Upper lobe of left lung (tissue), 6 donors: Measurements from ENCODE around the gene HOXC11. TPM values are rescaled to one million over a fixed set of nuclear protein-coding genes. Genes with fewer than 3 reads are reported as not detected.

Experiments used
- ATAC-seq, 2 donors: fragments of 200-7000 bp; cut with Tn5 transposase; one replicate each; pipeline ENCODE4 v1.9.1; 2022; ENCODE audit warnings: mild to moderate bottlenecking in 2 of 2, moderate library complexity in 2 of 2; ENCODE audit not compliant: low FRiP score in 2 of 2
- DNase-seq, 2 donors: peaks; one replicate each; pipeline ENCODE4 v3.0.0-alpha.2; 2019 to 2020
- H3K27ac ChIP-seq, 4 donors: fragments of 200-600 bp; sonication (generic); one replicate each; pipeline ENCODE4 v1.5.1; 2016 to 2019
- H3K27me3 ChIP-seq, 4 donors: fragments of 200-600 bp; sonication (generic); one replicate each; pipeline ENCODE4 v1.5.1; 2017 to 2019
- H3K36me3 ChIP-seq, 4 donors: fragments of 200-600 bp; sonication (generic); one replicate each; pipeline ENCODE4 v1.5.1; 2016 to 2019
- H3K4me1 ChIP-seq, 4 donors: fragments of 200-600 bp; sonication (generic); one replicate each; pipeline ENCODE4 v1.5.1; 2018 to 2019
- H3K4me3 ChIP-seq, 4 donors: fragments of 200-600 bp; sonication (generic); one replicate each; pipeline ENCODE4 v1.5.1; 2017 to 2019; ENCODE audit warnings: mild to moderate bottlenecking in 2 of 4, moderate library complexity in 1 of 4
- H3K9me3 ChIP-seq, 4 donors: fragments of 200-600 bp; sonication (generic); one replicate each; pipeline ENCODE4 v1.5.1; 2018 to 2019
- EP300 ChIP-seq, 4 donors: sonication (generic); formaldehyde crosslinking; IDR thresholded peaks; one replicate each; pipeline ENCODE4 v1.5.1; 2017; ENCODE audit warnings: antibody characterized with exemption in 4 of 4, control low read depth in 2 of 4
- POLR2A ChIP-seq, 4 donors: fragments of 450-650 bp; IDR thresholded peaks; one replicate each; pipeline ENCODE4 v1.5.1; 2016 to 2017; ENCODE audit warnings: antibody characterized with exemption in 4 of 4, mild to moderate bottlenecking in 2 of 4
- POLR2AphosphoS5 ChIP-seq, 2 donors: sonication (generic); formaldehyde crosslinking; IDR thresholded peaks; one replicate each; pipeline ENCODE4 v1.5.1; 2017; ENCODE audit warnings: antibody characterized with exemption in 2 of 2
- WGBS, 2 donors: methylation state at CpG; one replicate each; pipeline ENCODE4 v1.1.5; 2017 to 2018; 5-methylcytosine and 5-hydroxymethylcytosine counted together
- total RNA-seq, 6 donors: library from RNA; depleted of rRNA in 4 of 6; stranded (reverse); fragments of >200 nt in 4 of 6; gene quantifications; one replicate each; pipeline versions ENCODE4 v1.1.0 to v1.2.1, GENCODE V29; 2016 to 2021
- TF ChIP-seq, protein P1 (sequence below), 6 experiments: fragments of 450-650 bp in 4 of 6; fragments of 200-600 bp in 2 of 6; sonication (generic) in 2 of 6; IDR thresholded peaks; one replicate each; pipeline ENCODE4 v1.5.1; 2016 to 2019; ENCODE audit warnings: antibody characterized with exemption in 6 of 6
- donor health status: DM: no; HTN: no; CAD: no; lungs with moderate emphysema.
- donor health status: DM: no; HTN: yes; CAD: no; lungs with severe emphysema.

The HOXC11 gene
- total RNA-seq, 6 donors from 2014 or later, result not detected

DNA sequence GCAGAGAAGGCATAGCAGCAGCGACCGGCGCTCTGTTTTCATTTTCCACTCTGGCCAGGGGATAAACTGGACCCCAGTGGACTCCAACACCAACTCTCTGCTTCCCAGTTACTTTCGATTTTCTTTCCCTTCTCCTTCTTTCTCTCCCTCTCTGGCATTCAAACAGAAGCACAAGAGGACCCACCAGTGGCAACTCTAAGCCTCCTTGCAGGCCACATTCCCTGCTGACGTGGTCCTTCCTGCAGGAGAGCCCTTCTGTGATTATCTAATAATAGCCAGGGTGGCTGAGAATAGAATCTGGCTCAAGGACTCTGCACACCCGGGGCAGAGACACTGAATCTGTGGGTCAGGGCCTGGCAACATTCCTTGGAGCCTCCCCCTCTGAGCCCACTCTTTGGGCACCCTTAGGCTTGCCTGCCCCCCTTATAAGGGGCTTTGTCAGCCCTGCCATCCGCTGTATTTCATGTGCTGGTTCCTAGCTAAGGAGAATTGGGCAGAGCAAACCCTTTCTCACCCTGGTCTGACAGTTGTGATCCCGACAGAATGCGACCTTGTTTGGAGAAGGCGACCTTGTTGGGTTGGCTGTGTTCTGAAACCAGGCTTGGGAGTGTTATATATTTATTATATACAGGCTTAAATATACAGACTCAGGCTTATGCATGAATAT, 47.1 kb downstream of the HOXC11 start:
- no peak for DNase-seq
- H3K27me3 ChIP-seq, result peaks cover 1 to 70% (median 38%) of the 10 kb centered on the region in 4 donors
- H3K27ac ChIP-seq, result no peak overlapping the region

DNA sequence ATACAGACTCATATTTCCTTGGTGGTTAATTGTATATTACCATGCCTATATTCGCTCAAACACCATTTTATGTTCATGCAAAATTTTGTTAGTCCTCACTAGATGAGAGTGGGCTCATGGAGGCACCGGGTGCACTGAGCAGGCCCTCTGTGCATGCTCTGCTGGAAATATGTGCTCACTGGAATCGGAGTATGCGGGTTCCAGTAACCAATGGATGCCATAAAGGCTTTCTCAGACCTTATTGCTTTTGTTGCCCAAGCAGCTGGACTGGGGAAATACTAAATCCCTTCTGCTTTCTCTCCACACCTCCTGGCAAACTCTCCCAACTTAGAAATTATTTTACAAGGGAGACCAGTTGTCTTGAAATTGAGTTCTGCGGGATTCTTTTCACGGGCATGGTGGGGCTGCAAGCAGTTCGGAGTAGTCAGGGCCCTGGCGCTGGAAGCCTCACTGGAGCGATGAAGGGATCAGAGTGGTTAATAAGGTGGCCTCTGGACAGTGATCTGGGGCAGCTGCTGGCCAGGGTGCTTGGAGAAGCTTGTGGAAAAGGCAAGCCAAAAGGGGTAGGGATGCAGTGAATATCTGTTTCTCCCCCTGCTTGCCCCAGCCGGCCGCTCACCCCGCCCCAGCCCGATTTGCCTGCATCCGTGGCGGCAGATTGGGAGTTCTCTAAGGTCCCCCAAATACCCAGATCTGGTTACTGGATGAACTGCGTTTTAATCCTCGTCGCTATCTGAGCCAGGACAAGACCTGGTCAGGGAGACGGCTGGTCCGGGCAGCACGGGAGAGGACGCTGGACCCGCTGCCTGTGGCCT, 47.9 kb downstream of the HOXC11 start:
- Histone ChIP-seq H3K4me1 (peaks cover 21 to 30% (median 27%) of the 10 kb centered on the region in 4 donors), H3K27ac (no peak overlapping the region), H3K9me3 (no peaks in the 10 kb centered on the region), H3K4me3 (no peak overlapping the region), H3K27me3 (peaks cover 0 to 67% (median 35%) of the 10 kb centered on the region in 4 donors), H3K36me3 (no peaks in the 10 kb centered on the region)
- TF ChIP-seq EP300 (IDR thresholded peaks at IDR 0.05), result no peak
- TF ChIP-seq, protein P1, sequence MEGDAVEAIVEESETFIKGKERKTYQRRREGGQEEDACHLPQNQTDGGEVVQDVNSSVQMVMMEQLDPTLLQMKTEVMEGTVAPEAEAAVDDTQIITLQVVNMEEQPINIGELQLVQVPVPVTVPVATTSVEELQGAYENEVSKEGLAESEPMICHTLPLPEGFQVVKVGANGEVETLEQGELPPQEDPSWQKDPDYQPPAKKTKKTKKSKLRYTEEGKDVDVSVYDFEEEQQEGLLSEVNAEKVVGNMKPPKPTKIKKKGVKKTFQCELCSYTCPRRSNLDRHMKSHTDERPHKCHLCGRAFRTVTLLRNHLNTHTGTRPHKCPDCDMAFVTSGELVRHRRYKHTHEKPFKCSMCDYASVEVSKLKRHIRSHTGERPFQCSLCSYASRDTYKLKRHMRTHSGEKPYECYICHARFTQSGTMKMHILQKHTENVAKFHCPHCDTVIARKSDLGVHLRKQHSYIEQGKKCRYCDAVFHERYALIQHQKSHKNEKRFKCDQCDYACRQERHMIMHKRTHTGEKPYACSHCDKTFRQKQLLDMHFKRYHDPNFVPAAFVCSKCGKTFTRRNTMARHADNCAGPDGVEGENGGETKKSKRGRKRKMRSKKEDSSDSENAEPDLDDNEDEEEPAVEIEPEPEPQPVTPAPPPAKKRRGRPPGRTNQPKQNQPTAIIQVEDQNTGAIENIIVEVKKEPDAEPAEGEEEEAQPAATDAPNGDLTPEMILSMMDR (IDR thresholded peaks at IDR 0.05), result no peak
- no peak for TF ChIP-seq POLR2AphosphoS5 (IDR thresholded peaks at IDR 0.05)
- TF ChIP-seq POLR2A (IDR thresholded peaks at IDR 0.05), result no peak
- 27 to 43% methylated on average over 23 of the region's 23 CpGs for WGBS, 2 donors
- ATAC-seq (no peak), DNase-seq (peak in 1 of 2 donors; percentile 70)

More for the DNA sequence above, 47.1 kb downstream of the HOXC11 start:
- 27 to 30% methylated on average over 9 to 10 of the region's 10 CpGs for WGBS, 2 donors
- peaks cover 21 to 30% (median 27%) of the 10 kb centered on the region in 4 donors for H3K4me1 ChIP-seq
- H3K9me3 ChIP-seq, result no peaks in the 10 kb centered on the region
- ATAC-seq, result no peak
- no peak for TF ChIP-seq EP300 (IDR thresholded peaks at IDR 0.05)
- H3K36me3 ChIP-seq, result no peaks in the 10 kb centered on the region
- no peak overlapping the region for H3K4me3 ChIP-seq

DNA sequence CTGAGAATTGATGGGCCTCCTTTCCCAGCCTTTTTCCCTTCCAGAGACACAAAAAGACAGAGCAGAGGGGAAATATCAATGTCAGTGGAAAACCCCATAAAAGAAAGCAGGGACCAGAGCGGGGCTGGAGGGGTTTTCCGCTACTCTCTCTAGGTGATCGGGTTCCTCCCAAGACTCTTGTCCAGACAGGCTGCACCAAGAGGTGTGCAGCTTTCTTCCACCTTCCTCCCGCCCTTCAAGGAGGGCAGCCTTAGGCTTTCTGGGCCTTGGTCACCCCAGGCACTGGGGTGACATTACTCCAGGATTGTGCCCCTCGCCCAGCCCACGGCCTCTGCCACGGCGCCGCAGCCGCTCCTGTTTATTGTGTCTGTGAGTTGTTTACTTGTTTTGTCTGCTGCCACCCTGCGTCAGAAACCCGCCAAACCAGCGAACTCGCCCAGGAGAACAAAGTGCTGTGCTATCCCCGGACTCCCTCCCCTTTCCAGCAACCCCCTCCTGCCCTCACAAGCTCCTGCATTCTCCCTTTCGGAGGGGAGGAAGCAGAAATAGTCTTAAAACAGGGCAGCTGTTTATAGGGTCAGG, 48.6 kb downstream of the HOXC11 start:
- no peak overlapping the region for H3K27ac ChIP-seq
- no peaks in the 10 kb centered on the region for H3K9me3 ChIP-seq
- peaks cover under 1 to 67% (median 33%) of the 10 kb centered on the region in 4 donors for H3K27me3 ChIP-seq
- ATAC-seq (no peak), DNase-seq (peak in 1 of 2 donors; percentile 69)
- TF ChIP-seq, protein P1 (IDR thresholded peaks at IDR 0.05), result no peak
- WGBS, 2 donors, result 29 to 35% methylated on average over 16 of the region's 16 CpGs
- no peaks in the 10 kb centered on the region for H3K36me3 ChIP-seq
- peaks cover 21 to 30% (median 27%) of the 10 kb centered on the region in 4 donors for H3K4me1 ChIP-seq
- H3K4me3 ChIP-seq, result no peak overlapping the region

GRCh38 chr12:54022960-54023884, 50.3 kb downstream of the HOXC11 start:
- H3K9me3 ChIP-seq, result no peaks in the 10 kb centered on the region
- H3K36me3 ChIP-seq, result no peaks in the 10 kb centered on the region
- H3K4me1 ChIP-seq, result peaks cover 7 to 17% (median 13%) of the 10 kb centered on the region in 4 donors
- no peak overlapping the region for H3K27ac ChIP-seq
- TF ChIP-seq, protein P1 (IDR thresholded peaks at IDR 0.05), result no peak
- no peak for TF ChIP-seq POLR2A (IDR thresholded peaks at IDR 0.05)
- no peak for TF ChIP-seq EP300 (IDR thresholded peaks at IDR 0.05)
- no peak for TF ChIP-seq POLR2AphosphoS5 (IDR thresholded peaks at IDR 0.05)
- peaks cover 2 to 67% (median 28%) of the 10 kb centered on the region in 4 donors for H3K27me3 ChIP-seq
- ATAC-seq, result no peak
- no peak overlapping the region for H3K4me3 ChIP-seq
- no peak for DNase-seq
- 21 to 22% methylated on average over 8 of the region's 8 CpGs for WGBS, 2 donors
